SH-SY5Y (cell line): Measurements from ENCODE around the gene SEMA3A.

Experiments
- GATA2 ChIP-seq: IDR thresholded peaks from 2 replicates; pipeline ENCODE4 v1.6.1; 2011; ENCODE audit warnings: mild to moderate bottlenecking, low read depth, low read length
- GATA3 ChIP-seq: IDR thresholded peaks from 2 replicates; pipeline ENCODE4 v1.6.1; 2011; ENCODE audit warnings: low read depth, mild to moderate bottlenecking, low read length, moderate library complexity

DNA sequence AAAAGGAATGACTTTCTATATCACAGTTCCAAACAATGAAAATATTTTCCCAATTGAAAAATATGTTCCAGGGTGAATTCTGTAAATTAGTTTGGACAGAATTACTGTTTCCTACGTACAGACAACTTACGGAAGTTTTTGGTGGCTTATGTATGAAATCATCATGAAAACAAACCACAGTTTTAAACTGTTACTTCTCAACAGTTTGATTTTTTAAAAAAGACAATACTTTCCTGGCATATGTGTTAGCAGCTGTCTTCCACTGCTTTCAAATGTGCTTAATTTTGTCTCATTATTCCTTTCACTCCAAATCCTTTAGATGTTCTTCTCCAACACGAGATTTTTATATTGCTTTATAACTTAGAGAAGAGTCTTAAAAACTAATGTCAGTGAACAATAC, 56.2 kb downstream of the SEMA3A start:
- no peak for TF ChIP-seq GATA2
- no peak for TF ChIP-seq GATA3
